Caco-2 (cell line): ENCODE measurements around the gene TACC2. TPM values are rescaled to one million over a fixed set of nuclear protein-coding genes. Genes with fewer than 3 reads are reported as not detected.

Experiments used
- BruUV-seq: library from RNA; stranded (reverse); fragments of 400-500 nt; replicated peaks from 2 replicates; lab custom pipeline; 2021; lab: Mats Ljungman, UMichigan
- CTCF ChIA-PET: fragments of 300-600 bp; sonication (Branson Sonifier 250); formaldehyde crosslinking; loops from one replicate; lab custom pipeline; 2022; ENCODE audit warnings: antibody characterized with exemption; lab: Charles Lee
- POLR2A ChIA-PET: fragments of 300-600 bp; sonication (Branson Sonifier 250); formaldehyde crosslinking; loops from one replicate; lab custom pipeline; 2022; ENCODE audit warnings: antibody characterized with exemption; lab: Charles Lee
- DNase-seq, 2 experiments: peaks; one replicate each; pipeline versions ENCODE4 v3.0.0 to v3.0.0-alpha.2; 2020 to 2022
- H3K27me3 ChIP-seq: replicated peaks from 2 replicates; pipeline ENCODE4 v1.6.0; 2011; ENCODE audit warnings: low read length; ENCODE audit not compliant: control insufficient read depth, insufficient read depth
- H3K36me3 ChIP-seq: 2 replicates; pipeline ENCODE4 v1.5.1; 2011; ENCODE audit warnings: low read length; ENCODE audit not compliant: control insufficient read depth, insufficient read depth
- H3K4me1 ChIP-seq: fragments of 250-450 bp; sonication (Bioruptor Pico); 2 replicates; pipeline ENCODE4 v1.5.1; 2020; ENCODE audit warnings: mild to moderate bottlenecking
- H3K4me3 ChIP-seq: 2 replicates; pipeline ENCODE4 v1.5.1; 2011; ENCODE audit warnings: low read depth, mild to moderate bottlenecking, control low read depth, low read length
- H3K9me3 ChIP-seq: fragments of 250-450 bp; sonication (Bioruptor Pico); 2 replicates; pipeline ENCODE4 v1.5.1; 2020; ENCODE audit warnings: mild to moderate bottlenecking, moderate library complexity
- H3K27ac Mint-ChIP-seq: one replicate; pipeline ENCODE4 v1.8.0; 2022; ENCODE audit warnings: mixed read lengths; ENCODE audit not compliant: unreplicated experiment
- H3K27me3 Mint-ChIP-seq: one replicate; pipeline ENCODE4 v1.8.0; 2022; ENCODE audit warnings: mixed read lengths; ENCODE audit not compliant: insufficient read depth, unreplicated experiment
- H3K36me3 Mint-ChIP-seq: one replicate; pipeline ENCODE4 v1.8.0; 2022; ENCODE audit warnings: mild to moderate bottlenecking, mixed read lengths; ENCODE audit not compliant: insufficient read depth, unreplicated experiment
- H3K4me1 Mint-ChIP-seq: one replicate; pipeline ENCODE4 v1.8.0; 2022; ENCODE audit warnings: low read depth, mixed read lengths; ENCODE audit not compliant: unreplicated experiment
- H3K4me3 Mint-ChIP-seq: one replicate; pipeline ENCODE4 v1.8.0; 2022; ENCODE audit warnings: mild to moderate bottlenecking, moderate library complexity, mixed read lengths; ENCODE audit not compliant: unreplicated experiment
- H3K9me3 Mint-ChIP-seq: one replicate; pipeline ENCODE4 v1.8.0; 2022; ENCODE audit warnings: mixed read lengths; ENCODE audit not compliant: unreplicated experiment
- CTCF ChIP-seq, 2 experiments: fragments of 200-600 bp in 1 of 2; IDR thresholded peaks; 1 replicate in 1 of 2; 2 replicates in 1 of 2; pipeline versions ENCODE4 v1.5.1 to v1.8.0; 2011 to 2022; ENCODE audit warnings: antibody characterized with exemption in 1 of 2, control low read depth in 1 of 2, inconsistent platforms in 1 of 2, low read depth in 1 of 2, low read length in 1 of 2, mild to moderate bottlenecking in 1 of 2, moderate library complexity in 1 of 2; ENCODE audit not compliant: insufficient read depth in 1 of 2, severe bottlenecking in 1 of 2, unreplicated experiment in 1 of 2
- intact Hi-C: fragments of 100-400 bp; cut with micrococcal nuclease; formaldehyde crosslinking; loops from one replicate; pipeline ENCODE4 v1.10.0; 2022; ENCODE audit not compliant: unreplicated experiment
- total RNA-seq: library from RNA; stranded (reverse); gene quantifications from 2 replicates; pipeline ENCODE4 v1.2.3, GENCODE V29; 2022

The TACC2 gene
- total RNA-seq, 1 experiment from 2014 or later = 117 TPM

- no peak for DNase-seq
- ChIA-PET POLR2A (interaction anchor here (0.6 to 1.9 kb wide), 5 partner anchors 24 to 94 kb away, joined by 3 to 13 read pairs (median 3); partner anchors contain the start of gene ATE1), CTCF (interaction anchor here (1.2 kb wide), 1 partner anchor 95 kb away, joined by 4 read pairs; no protein-coding TSS in a partner anchor)
- Mint-ChIP-seq H3K27ac (peak overlapping the region; percentile 94), H3K4me3 (peak overlapping the region; percentile 96), H3K9me3 (no peaks in the 10 kb centered on the region), H3K4me1 (peaks cover 14% of the 10 kb centered on the region), H3K27me3 (no peaks in the 10 kb centered on the region), H3K36me3 (peaks cover 52% of the 10 kb centered on the region)
- TF ChIP-seq CTCF (IDR thresholded peaks at IDR 0.05; ENCODE audit: insufficient read depth in 1 of 2, low read depth in 1 of 2, low read length in 1 of 2, severe bottlenecking in 1 of 2, unreplicated experiment in 1 of 2) = no peak
- Histone ChIP-seq H3K9me3 (no peaks in the 10 kb centered on the region), H3K27me3 (no peaks in the 10 kb centered on the region), H3K4me3 (peak overlapping the region; percentile 41), H3K36me3 (no peaks in the 10 kb centered on the region), H3K4me1 (peaks cover 33% of the 10 kb centered on the region)
- TSS peak; percentile 81 for BruUV-seq
- intact Hi-C loops = loop anchor here (2.0 to 5.0 kb wide), 2 partner anchors 44 kb away; partner anchors contain the start of gene NSMCE4A
Measured at GRCh38 chr10:122018491-122018890, 29.5 kb downstream of the TACC2 start.

- Mint-ChIP-seq H3K4me3 (peak overlapping the region; percentile 96), H3K36me3 (peaks cover 53% of the 10 kb centered on the region), H3K4me1 (peaks cover 14% of the 10 kb centered on the region), H3K9me3 (no peaks in the 10 kb centered on the region), H3K27me3 (no peaks in the 10 kb centered on the region), H3K27ac (peak overlapping the region; percentile 94)
- peak; percentile 83 to 84 for DNase-seq
- CTCF ChIA-PET = interaction anchor here (1.2 kb wide), 1 partner anchor 94 kb away, joined by 4 read pairs; no protein-coding TSS in a partner anchor
- POLR2A ChIA-PET = interaction anchor here (0.6 to 1.9 kb wide), 6 partner anchors 25 to 94 kb away, joined by 3 to 13 read pairs (median 3); partner anchors contain the start of gene ATE1
- Histone ChIP-seq H3K9me3 (no peaks in the 10 kb centered on the region), H3K27me3 (no peaks in the 10 kb centered on the region), H3K4me1 (peaks cover 30% of the 10 kb centered on the region), H3K36me3 (peaks cover 1% of the 10 kb centered on the region; the same call in 1 of the 2 replicates), H3K4me3 (peak overlapping the region; percentile 41)
- no peak for TF ChIP-seq CTCF (IDR thresholded peaks at IDR 0.05; ENCODE audit: insufficient read depth in 1 of 2, low read depth in 1 of 2, low read length in 1 of 2, severe bottlenecking in 1 of 2, unreplicated experiment in 1 of 2)
- intact Hi-C loops = loop anchor here (1.0 to 5.0 kb wide), 5 partner anchors 25 to 93 kb away; partner anchors contain the start of gene NSMCE4A
- no TSS peak for BruUV-seq
Measured at GRCh38 chr10:122018951-122019413, 30.0 kb downstream of the TACC2 start.

GRCh38 chr10:122019414-122019975 lies 30.5 kb downstream of the TACC2 start:
- H3K4me1 Mint-ChIP-seq = peaks cover 10% of the 10 kb centered on the region
- H3K36me3 Mint-ChIP-seq = peaks cover 54% of the 10 kb centered on the region
- no peaks in the 10 kb centered on the region for H3K9me3 ChIP-seq
- no peaks in the 10 kb centered on the region for H3K27me3 Mint-ChIP-seq
- no TSS peak for BruUV-seq
- H3K36me3 ChIP-seq = peaks cover 1% of the 10 kb centered on the region; the same call in 1 of the 2 replicates
- H3K4me3 ChIP-seq = peak overlapping the region; percentile 41
- DNase-seq = peak; percentile 85 to 90
- POLR2A ChIA-PET = interaction anchor here (1.0 to 1.9 kb wide), 5 partner anchors 25 to 100 kb away, joined by 3 to 13 read pairs (median 3); partner anchors contain the start of gene ATE1
- H3K9me3 Mint-ChIP-seq = no peaks in the 10 kb centered on the region
- CTCF ChIA-PET = interaction anchor here (1.2 kb wide), 1 partner anchor 94 kb away, joined by 4 read pairs; no protein-coding TSS in a partner anchor
- peaks cover 27% of the 10 kb centered on the region for H3K4me1 ChIP-seq
- peak overlapping the region; percentile 96 for H3K4me3 Mint-ChIP-seq
- H3K27ac Mint-ChIP-seq = peak overlapping the region; percentile 94
- H3K27me3 ChIP-seq = no peaks in the 10 kb centered on the region
- no peak for TF ChIP-seq CTCF (IDR thresholded peaks at IDR 0.05; ENCODE audit: insufficient read depth in 1 of 2, low read depth in 1 of 2, low read length in 1 of 2, severe bottlenecking in 1 of 2, unreplicated experiment in 1 of 2)
- intact Hi-C loops = loop anchor here (1.0 to 5.0 kb wide), 5 partner anchors 25 to 93 kb away; partner anchors contain the start of gene NSMCE4A
